HG03558 (cell line): ENCODE measurements around the gene EN2.

Experiments used
- ATAC-seq: cut with Tn5 transposase; IDR thresholded peaks from one replicate; pipeline ENCODE4 v1.9.1; 2021; ENCODE audit warnings: moderate number of reproducible peaks; ENCODE audit not compliant: unreplicated experiment; ENCODE audit errors: extremely low read depth

EN2 gene

DNA sequence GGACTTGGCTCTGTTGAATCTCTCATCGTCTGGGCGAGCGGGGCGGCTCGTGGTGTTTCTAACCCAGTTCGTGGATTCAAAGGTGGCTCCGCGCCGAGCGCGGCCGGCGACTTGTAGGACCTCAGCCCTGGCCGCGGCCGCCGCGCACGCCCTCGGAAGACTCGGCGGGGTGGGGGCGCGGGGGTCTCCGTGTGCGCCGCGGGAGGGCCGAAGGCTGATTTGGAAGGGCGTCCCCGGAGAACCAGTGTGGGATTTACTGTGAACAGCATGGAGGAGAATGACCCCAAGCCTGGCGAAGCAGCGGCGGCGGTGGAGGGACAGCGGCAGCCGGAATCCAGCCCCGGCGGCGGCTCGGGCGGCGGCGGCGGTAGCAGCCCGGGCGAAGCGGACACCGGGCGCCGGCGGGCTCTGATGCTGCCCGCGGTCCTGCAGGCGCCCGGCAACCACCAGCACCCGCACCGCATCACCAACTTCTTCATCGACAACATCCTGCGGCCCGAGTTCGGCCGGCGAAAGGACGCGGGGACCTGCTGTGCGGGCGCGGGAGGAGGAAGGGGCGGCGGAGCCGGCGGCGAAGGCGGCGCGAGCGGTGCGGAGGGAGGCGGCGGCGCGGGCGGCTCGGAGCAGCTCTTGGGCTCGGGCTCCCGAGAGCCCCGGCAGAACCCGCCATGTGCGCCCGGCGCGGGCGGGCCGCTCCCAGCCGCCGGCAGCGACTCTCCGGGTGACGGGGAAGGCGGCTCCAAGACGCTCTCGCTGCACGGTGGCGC, at the start of gene EN2:
Gene EN2, plus strand, starts transcription at position 19 of the 767 bp plus-strand sequence. Its CDS starts 249 bp downstream, at position 268.
- ATAC-seq: no peak

DNA sequence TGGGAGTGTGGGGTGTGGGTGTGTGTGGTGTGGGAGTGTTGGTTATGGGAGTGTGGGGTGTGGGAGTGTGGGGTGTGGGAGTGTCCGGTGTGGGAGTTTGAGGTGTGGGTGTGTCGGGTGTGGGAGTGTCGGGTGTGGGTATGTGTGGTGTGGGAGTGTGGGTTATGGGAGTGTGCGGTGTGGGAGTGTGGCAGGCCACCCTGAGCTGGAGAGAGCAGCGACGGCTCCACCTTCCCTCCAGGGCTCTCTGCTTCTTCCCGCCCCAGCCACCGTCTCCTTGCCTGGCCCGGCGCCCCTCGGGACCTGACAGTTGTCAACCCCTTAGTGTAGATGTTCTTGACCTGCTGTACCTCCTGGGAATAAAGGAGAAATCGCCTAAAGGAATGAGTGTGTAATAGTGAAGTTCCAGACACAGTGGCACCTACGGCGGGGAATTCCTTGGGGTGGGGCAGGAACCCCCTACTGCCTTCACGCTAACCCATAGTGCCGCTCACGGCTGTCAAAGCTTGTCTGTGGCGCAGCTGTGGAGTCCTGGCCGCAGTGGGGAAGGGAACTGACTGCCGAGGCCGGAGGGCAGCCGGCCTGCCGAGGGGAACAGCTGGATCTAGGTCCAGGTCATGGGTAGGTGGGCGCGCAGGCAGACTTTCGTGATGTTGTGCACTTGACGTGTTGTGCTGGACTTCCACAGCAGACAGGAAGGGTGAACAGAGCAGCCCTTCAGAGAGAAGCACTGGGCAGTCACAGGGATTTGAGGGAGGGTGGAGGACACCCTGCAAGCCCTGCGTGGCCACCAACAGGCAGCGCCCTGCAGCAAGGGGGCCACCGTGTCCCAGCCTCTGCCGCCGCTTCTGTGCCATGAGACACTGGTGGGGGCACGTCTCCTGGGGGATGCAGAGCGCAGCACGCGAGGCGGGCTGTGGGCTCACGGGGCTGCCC, 49.0 kb upstream of the EN2 start:
- no peak for ATAC-seq

DNA sequence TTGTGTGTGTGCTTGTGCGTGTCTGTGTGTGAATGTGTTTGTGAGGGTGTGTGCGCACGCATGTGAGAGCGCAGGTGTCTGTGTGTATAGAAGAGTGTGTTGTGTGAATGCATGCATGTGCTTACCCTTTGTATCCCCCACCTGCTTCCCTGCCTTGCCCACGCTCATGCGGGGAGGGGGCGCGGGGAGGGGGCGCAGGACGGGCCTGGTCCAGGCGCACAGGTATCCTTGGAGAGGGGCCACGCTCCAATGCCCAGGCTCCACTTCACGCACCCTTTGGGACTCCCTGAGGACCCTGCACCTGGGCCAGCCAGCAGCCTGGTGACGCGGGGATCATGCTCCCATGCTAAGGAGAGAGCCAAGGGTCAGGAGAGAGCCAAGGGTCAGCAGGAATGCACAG, 47.9 kb upstream of the EN2 start:
- ATAC-seq: no peak

DNA sequence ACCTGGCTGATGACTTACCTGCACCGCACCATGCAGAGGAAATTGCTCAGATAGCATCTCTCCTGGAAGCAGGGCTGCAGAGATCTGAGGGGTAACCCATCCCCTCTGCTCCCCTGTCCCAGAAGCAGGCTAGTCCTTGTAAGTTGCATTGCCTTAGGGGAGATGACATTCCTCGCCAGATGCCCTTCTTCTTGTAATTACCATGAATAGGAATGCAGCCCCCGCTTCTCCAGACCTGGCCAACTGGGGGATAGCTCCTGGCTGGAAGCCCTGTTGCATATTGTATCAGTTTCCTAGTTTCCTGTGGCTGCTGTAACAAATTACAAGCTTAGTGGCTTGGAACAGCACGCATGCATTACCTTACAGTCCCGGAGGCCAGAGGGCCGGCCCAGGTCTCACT, 47.5 kb upstream of the EN2 start:
- no peak for ATAC-seq

DNA sequence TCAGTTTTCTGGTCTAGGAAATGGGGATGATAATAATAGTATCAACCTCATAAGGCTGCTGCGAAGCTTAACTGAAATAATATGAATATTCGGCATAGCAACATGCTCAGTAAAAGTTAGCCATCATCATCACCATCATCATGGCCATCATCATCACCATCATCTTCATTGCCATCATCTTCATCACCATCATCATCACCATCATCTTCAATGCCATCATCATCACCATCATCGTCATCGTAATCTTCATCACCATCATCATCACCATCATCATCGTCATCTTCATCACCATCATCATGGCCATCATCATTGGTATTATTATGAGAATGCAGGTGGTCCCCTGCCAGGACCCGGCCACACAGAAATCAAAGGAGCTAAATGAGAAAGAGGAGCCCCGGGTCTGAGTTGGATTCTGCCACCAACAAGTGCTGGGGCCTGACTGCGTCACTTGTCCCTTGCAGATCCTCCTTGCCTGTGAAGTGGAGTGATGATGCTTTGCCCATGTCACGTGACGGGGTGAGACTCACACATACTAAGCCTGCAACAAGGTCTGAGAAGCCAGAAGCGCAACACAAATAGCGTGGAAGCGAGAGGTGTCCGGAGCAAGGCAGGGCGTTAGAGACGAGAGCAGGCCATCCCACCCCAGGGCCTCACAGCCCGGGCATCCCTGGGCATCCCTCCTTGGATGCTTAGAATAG, 46.1 kb upstream of the EN2 start:
- no peak for ATAC-seq

DNA sequence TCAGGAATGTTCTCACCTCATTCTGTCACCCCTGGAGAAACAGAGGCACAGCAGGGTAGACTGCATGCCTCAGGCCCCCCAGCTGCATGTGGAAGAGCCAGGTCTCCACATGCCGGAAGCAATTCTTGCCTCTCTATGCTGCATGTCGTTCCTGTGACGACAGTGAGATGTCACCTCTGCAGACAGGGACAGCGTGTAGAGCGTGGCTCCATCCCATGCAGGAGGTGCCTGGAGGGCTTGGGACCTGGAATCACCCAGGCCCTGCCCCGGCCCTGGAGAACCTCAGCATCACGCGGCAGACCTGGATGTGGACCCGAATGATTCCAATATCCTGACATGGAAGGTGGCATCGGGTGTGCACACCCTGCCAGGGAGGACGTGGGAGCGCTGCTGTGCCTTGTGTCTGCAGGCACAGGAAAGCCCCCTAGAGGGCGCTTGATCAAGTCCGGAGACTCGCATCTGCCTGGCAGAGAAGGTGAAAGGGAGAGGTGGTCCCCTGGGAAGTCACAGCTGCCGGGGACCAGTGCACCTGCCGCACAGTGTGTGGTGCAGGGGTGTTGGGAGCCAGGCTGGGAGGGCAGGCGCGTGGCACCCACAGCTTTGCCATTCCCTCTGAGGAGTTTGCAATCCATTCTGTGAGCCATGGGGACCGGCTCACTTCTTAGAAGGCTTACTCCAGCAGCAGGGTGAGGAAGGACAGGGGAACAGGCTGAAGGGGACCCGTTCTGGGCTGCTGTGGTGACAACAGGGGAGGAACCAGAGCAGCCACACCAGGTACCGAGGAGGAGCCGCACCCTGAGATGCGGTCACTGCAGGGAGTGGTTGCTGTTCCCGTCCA, 45.3 kb upstream of the EN2 start:
- ATAC-seq: no peak

GRCh38 chr7:155414547-155415492, 43.1 kb upstream of the EN2 start:
- no peak for ATAC-seq

GRCh38 chr7:155416646-155417380, 41.1 kb upstream of the EN2 start:
- no peak for ATAC-seq

- no peak for ATAC-seq
Measured at GRCh38 chr7:155418304-155418703, 39.6 kb upstream of the EN2 start.

DNA sequence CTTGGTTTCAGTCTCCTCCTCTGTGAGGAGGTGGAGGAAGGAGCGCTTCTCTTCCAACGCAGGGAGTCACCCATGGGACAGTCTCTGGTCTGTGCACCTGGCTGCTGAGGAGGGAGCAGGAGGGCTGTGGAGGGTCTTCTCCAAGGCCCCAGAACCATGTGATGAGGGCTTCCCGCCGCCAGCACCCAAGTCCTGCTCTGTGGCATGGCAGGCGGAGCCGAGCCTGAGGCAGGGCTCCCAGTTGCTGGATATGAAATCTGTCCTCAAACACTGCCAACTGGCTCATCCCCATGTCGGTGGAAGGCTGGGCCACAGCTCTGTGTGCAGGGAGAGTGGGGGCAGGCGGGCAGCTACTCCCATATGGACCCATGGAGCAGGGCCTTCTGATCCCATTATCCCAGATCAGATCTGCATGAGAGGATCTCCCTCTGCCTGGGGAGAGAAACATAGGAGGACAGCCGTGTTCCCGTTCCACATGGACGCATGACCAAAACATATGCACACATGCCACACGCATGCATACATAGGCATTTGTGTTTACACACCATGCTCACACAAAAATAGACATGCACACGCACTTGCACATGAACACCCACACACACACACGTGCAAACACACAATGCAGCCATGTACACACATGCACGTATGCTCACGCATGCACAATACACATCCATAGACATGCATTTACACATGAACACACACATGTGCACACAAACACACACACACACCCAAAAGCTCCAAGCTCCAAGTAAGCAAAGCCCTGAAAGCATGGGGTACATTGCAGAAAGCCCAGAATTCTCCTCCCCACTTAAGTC, 38.8 kb upstream of the EN2 start:
- ATAC-seq: no peak

- ATAC-seq: no peak
Measured at GRCh38 chr7:155420116-155420515, 37.8 kb upstream of the EN2 start.

- no peak for ATAC-seq
Measured at GRCh38 chr7:155422151-155422550, 35.8 kb upstream of the EN2 start.

DNA sequence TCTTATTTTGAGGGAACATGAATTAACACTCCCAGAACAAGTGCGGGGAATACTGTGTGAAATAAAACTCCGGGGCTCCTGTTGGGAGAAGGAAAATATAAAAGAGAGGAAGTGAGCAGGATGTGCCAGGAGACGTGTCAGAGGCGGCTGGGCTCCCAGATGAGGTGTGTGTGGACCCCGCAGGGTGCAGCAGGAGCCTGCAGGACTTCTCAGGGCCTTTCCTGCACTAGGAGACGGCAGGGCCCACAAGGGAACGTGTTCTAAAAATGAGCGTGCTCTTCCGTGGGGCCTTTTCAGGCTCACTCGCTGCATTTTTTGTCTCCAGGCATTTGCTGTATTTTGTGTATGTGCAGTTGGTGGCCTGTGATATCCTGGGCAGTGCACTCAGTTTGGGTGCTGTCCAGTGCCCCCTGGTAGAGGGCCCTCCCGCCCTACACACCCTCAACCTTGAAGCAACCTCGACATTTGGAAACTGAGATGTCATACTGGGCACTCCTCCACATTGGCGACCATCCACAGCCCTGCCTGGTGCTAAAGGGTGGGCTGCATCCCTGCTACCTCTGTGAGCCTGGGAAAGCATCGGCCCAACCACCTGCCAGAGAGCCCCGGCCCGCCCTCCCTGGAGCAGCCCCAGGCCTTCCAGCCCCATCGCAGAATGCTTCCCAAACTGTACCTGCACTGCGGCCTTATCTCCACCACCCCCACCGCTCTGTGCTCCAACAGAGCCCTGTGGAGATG, 35.2 kb upstream of the EN2 start:
- ATAC-seq: no peak

GRCh38 chr7:155423337-155424285, 34.3 kb upstream of the EN2 start:
- no peak for ATAC-seq

DNA sequence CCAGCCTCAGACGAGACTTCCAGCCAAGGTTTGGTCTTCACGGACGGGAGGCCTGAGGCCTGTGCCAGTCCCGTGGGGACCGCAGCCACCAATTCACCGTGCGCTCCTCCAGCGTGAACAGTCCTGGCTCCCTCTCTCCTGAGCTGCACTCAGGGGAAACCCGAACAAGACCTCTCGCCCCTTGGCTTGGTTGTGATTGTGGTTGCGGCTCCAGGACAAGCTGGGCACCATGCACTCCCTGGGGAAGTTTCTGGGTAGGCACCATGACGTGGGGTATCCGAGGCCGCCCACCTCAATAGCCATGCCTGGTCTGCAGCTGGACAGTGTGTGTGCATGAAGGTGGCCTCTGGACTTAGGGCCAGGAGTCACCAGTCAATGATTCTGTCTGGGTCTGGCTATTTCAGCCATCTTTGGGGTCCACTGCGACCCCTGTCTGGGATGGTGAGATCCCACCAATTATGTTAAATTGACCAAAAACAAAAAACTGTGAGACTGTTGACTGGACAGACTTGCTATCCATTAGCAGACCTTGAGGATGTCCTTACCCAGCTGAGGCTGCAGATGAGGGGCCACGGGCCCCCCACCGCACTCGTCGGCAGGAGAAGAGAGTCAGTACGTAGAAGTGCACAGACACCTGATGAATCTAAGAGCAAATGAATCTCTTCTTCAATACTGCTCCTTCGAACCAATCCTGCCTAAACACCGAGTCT, 33.5 kb upstream of the EN2 start:
- ATAC-seq: no peak
